Neural crest cell (in vitro differentiated cells): ENCODE results near the gene PON1. TPM values are rescaled to one million over a fixed set of nuclear protein-coding genes. Genes with fewer than 3 reads are reported as not detected.

Experiments
- DNase-seq: peaks from one replicate; pipeline ENCODE4 v3.0.0; 2021; ENCODE audit warnings: low read depth, mixed read lengths, low spot score
- H3K27ac Mint-ChIP-seq: one replicate; pipeline ENCODE4 v1.8.0; 2021; ENCODE audit warnings: mild to moderate bottlenecking, mixed read lengths; ENCODE audit not compliant: unreplicated experiment
- H3K27me3 Mint-ChIP-seq: 2 replicates; pipeline ENCODE4 v1.8.0; 2021; ENCODE audit warnings: low read depth, mild to moderate bottlenecking, mixed read lengths
- H3K36me3 Mint-ChIP-seq: 2 replicates; pipeline ENCODE4 v1.8.0; 2021; ENCODE audit warnings: low read depth, mild to moderate bottlenecking, mixed read lengths
- H3K4me1 Mint-ChIP-seq: 2 replicates; pipeline ENCODE4 v1.8.0; 2021; ENCODE audit warnings: mixed read lengths
- H3K4me3 Mint-ChIP-seq: one replicate; pipeline ENCODE4 v1.8.0; 2021; ENCODE audit warnings: mild to moderate bottlenecking, mixed read lengths
- H3K9me3 Mint-ChIP-seq: 2 replicates; pipeline ENCODE4 v1.8.0; 2021; ENCODE audit warnings: mixed read lengths
- total RNA-seq: library from RNA; stranded (reverse); gene quantifications from 2 replicates; pipeline ENCODE4 v1.2.1, GENCODE V29; 2021
- TF ChIP-seq, protein P1 (sequence below): fragments of 200-600 bp; sonication (generic); conservative IDR thresholded peaks from 2 replicates; pipeline ENCODE4 v1.5.0; 2021; ENCODE audit warnings: antibody characterized with exemption, mild to moderate bottlenecking

The PON1 gene
- total RNA-seq, 1 donor from 2014 or later: not detected

DNA sequence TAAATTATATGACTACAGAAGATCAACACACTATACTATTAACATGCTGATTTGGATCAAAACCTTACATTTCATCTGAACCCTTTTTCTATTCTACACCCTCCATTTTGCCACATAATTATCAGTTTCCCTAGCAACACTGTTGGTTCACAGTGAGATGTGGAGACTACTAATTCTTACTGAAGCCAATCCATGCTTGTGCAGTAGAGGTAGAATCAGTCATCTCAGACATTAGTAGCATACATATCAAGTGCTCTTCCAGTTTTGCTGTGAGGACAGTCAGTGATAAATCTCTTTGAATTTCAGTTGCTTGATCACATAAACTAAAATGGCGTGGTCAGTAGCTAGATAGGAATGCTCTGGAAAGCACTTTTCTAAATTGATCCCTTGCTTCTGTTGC, 70.3 kb downstream of the PON1 start:
- Mint-ChIP-seq H3K27ac (no peak overlapping the region), H3K27me3 (no peaks in the 10 kb centered on the region), H3K4me1 (peaks cover 8% of the 10 kb centered on the region), H3K36me3 (peaks cover 5% of the 10 kb centered on the region), H3K4me3 (no peak overlapping the region), H3K9me3 (peaks cover 3% of the 10 kb centered on the region)
- TF ChIP-seq, protein P1, sequence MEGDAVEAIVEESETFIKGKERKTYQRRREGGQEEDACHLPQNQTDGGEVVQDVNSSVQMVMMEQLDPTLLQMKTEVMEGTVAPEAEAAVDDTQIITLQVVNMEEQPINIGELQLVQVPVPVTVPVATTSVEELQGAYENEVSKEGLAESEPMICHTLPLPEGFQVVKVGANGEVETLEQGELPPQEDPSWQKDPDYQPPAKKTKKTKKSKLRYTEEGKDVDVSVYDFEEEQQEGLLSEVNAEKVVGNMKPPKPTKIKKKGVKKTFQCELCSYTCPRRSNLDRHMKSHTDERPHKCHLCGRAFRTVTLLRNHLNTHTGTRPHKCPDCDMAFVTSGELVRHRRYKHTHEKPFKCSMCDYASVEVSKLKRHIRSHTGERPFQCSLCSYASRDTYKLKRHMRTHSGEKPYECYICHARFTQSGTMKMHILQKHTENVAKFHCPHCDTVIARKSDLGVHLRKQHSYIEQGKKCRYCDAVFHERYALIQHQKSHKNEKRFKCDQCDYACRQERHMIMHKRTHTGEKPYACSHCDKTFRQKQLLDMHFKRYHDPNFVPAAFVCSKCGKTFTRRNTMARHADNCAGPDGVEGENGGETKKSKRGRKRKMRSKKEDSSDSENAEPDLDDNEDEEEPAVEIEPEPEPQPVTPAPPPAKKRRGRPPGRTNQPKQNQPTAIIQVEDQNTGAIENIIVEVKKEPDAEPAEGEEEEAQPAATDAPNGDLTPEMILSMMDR: no peak
- no peak for DNase-seq

- H3K9me3 Mint-ChIP-seq: no peaks in the 10 kb centered on the region
- peaks cover 11% of the 10 kb centered on the region for H3K4me1 Mint-ChIP-seq
- DNase-seq: no peak
- H3K36me3 Mint-ChIP-seq: peaks cover 2% of the 10 kb centered on the region
- H3K27ac Mint-ChIP-seq: no peak overlapping the region
- TF ChIP-seq, protein P1: no peak
- H3K4me3 Mint-ChIP-seq: no peak overlapping the region
- no peaks in the 10 kb centered on the region for H3K27me3 Mint-ChIP-seq
These were observed 72.4 kb downstream of the PON1 start for GRCh38 chr7:95251966-95252365.

DNA sequence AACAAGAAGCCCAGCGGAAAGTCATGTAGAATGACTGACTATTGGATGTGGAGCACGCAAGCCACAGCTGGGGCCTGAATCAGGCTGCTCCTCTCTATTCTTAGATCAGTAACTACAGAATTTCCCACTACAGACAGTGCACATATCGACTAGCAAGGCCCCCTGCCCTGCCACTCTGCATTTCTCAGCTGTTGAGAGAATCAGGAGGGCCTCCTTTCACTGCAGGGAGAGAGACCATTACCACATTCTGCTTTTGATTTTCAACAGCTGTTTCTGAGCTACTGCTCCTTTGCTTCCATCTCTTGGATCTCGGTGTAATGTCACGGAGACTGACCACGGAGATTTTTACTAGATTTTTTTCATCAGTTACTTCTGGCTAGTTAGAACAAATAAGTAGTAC, 73.8 kb downstream of the PON1 start:
- Mint-ChIP-seq H3K27me3 (no peaks in the 10 kb centered on the region), H3K36me3 (peaks cover 2% of the 10 kb centered on the region), H3K27ac (no peak overlapping the region), H3K4me1 (peaks cover 19% of the 10 kb centered on the region), H3K4me3 (no peak overlapping the region), H3K9me3 (no peaks in the 10 kb centered on the region)
- TF ChIP-seq, protein P1: no peak
- no peak for DNase-seq

Other genes with a start within 250 kb of the PON1 start
- not detected in 2 replicates for gene PON3, start 71.8 kb upstream of the PON1 start, total RNA-seq
- gene PON2, start 110.5 kb upstream of the PON1 start, total RNA-seq: 92.3 and 97.1 TPM in 2 replicates
- gene ASB4, start 161.4 kb upstream of the PON1 start, total RNA-seq: 0.21 TPM in 1 of 2 replicates, not detected in the other